ENCODE results near the gene APOL2.
"Not testable (repeated sequence)": the region's sequence is repeated elsewhere in the genome, so short reads cannot be mapped to it uniquely, and the experiment has no call there.

APOL2 gene

GRCh38 chr22:36196254-36197064, 42.9 kb downstream of the APOL2 start:
- DNase-seq = no peak

GRCh38 chr22:36194971-36195370, 44.4 kb downstream of the APOL2 start:
- peak; percentile 55 for DNase-seq

GRCh38 chr22:36194385-36194784, 44.9 kb downstream of the APOL2 start:
- no peak for DNase-seq

GRCh38 chr22:36193577-36193976, 45.8 kb downstream of the APOL2 start:
- no peak for DNase-seq

GRCh38 chr22:36193171-36193570, 46.2 kb downstream of the APOL2 start:
- DNase-seq = no peak

GRCh38 chr22:36192542-36192941, 46.8 kb downstream of the APOL2 start:
- DNase-seq = no peak

- no peak for DNase-seq
These were observed 48.1 kb downstream of the APOL2 start for GRCh38 chr22:36191106-36191836.

GRCh38 chr22:36187862-36188261, 51.5 kb downstream of the APOL2 start:
- not testable (repeated sequence) for DNase-seq

- no peak for DNase-seq
These were observed 53.3 kb downstream of the APOL2 start for GRCh38 chr22:36185828-36186624.

- DNase-seq = no peak
These were observed 54.8 kb downstream of the APOL2 start for GRCh38 chr22:36184433-36185025.

- no peak for DNase-seq
These were observed 55.9 kb downstream of the APOL2 start for GRCh38 chr22:36183446-36183845.

GRCh38 chr22:36182857-36183256, 56.5 kb downstream of the APOL2 start:
- DNase-seq = no peak

GRCh38 chr22:36182056-36182455, 57.3 kb downstream of the APOL2 start:
- DNase-seq = no peak

GRCh38 chr22:36180928-36181327, 58.4 kb downstream of the APOL2 start:
- DNase-seq = no peak

- peak; percentile 84 for DNase-seq
These were observed 59.1 kb downstream of the APOL2 start for GRCh38 chr22:36180038-36180880.

GRCh38 chr22:36177160-36177559, 62.2 kb downstream of the APOL2 start:
- no peak for DNase-seq

Measured in CD4-positive, alpha-beta T cell treated with Interleukin-21 for 1 hour (primary cell).